ENCODE results near the gene PERM1. TPM values are rescaled to one million over a fixed set of nuclear protein-coding genes. Genes with fewer than 3 reads are reported as not detected.
"Not testable (repeated sequence)": the region's sequence is repeated elsewhere in the genome, so short reads cannot be mapped to it uniquely, and the experiment has no call there.

PERM1 gene, protein sequence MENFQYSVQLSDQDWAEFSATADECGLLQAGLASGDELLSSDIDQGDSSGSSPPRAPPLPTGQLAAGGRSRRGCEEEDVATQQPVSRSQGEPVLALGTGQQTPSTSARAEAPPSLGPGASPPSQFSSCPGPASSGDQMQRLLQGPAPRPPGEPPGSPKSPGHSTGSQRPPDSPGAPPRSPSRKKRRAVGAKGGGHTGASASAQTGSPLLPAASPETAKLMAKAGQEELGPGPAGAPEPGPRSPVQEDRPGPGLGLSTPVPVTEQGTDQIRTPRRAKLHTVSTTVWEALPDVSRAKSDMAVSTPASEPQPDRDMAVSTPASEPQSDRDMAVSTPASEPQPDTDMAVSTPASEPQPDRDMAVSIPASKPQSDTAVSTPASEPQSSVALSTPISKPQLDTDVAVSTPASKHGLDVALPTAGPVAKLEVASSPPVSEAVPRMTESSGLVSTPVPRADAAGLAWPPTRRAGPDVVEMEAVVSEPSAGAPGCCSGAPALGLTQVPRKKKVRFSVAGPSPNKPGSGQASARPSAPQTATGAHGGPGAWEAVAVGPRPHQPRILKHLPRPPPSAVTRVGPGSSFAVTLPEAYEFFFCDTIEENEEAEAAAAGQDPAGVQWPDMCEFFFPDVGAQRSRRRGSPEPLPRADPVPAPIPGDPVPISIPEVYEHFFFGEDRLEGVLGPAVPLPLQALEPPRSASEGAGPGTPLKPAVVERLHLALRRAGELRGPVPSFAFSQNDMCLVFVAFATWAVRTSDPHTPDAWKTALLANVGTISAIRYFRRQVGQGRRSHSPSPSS
- total RNA-seq (2014; rRNA removed; shearing (Covaris generic)) (not detected in 2 replicates), polyA plus RNA-seq (2016; fragmentation: Nextera tagmentation; extraction: Ambion mirVana) (0.45 and 0.61 TPM in 2 replicates)

DNA sequence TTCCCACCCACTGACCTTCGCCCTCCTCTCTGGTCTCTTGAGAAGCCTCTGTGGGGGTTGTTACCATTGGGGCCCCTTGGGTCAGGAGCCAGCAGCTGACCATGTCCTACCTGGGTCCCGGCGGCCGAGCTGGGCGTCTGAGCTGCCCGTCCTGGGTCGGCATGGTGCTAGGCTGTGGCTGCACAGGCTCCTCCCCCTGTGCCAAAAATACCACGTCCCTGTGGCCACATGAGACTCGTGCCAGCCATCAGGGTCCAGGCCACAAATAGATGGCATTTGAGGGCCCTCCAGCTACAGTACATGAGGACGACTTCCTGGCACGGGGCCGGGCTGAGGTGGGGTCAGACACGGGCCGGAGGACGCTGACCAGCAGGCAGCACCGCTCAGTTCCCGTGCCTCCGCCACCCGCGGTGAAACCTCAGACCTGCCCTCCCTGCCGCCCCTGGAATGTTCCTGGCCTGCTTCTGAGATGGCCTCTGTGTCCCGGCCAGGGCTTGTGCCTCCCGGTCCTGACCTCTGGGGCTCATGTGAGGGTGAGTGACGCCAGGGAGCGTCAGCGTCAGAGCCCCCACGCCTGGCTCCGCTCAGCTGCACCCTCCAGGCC lies at the start of gene PERM1:
PERM1 (minus strand) TSS at position 139 of the 604 bp plus-strand sequence. CDS start 1,064 bp downstream, outside the sequence.
- Histone ChIP-seq H3K9me3 (ENCODE audit: low read depth) (no peaks in the 10 kb centered on the region), H2AFZ (no peak within 1 kb of the TSS), H3K4me3 (no peak within 1 kb of the TSS), H4K20me1 (ENCODE audit: insufficient read depth) (no peaks in the 10 kb centered on the region), H3F3A (ENCODE audit: insufficient read depth) (no peaks in the 10 kb centered on the region), H3K27me3 (replicated peaks; ENCODE audit: insufficient read depth) (peaks cover 14% of the 10 kb centered on the region), H3K9ac (no peak within 1 kb of the TSS), H3K27ac (no peak within 1 kb of the TSS), H3K9me2 (ENCODE audit: insufficient read depth) (no peaks in the 10 kb centered on the region), H3K79me2 (ENCODE audit: insufficient read depth) (no peaks in the 10 kb centered on the region), H3K4me2 (ENCODE audit: unreplicated experiment) (no peak within 1 kb of the TSS), H3K4me1 (ENCODE audit: insufficient read depth) (no peaks in the 10 kb centered on the region), H3K36me3 (ENCODE audit: low read depth) (no peaks in the 10 kb centered on the region)
- in situ Hi-C loops (cut with MboI) = no loop called here
- TF ChIP-seq EZH2phosphoT487 (IDR thresholded peaks at IDR 0.05; ENCODE audit: insufficient read depth, low read depth) = no peak
- no peak for TF ChIP-seq EZH2 (IDR thresholded peaks at IDR 0.05; ENCODE audit: insufficient read depth, poor library complexity, severe bottlenecking)
- no peak for DNase-seq
- 47 to 53% methylated on average over 26 of the region's 28 CpGs for WGBS, 2 experiments (ENCODE audit: low coverage in 1 of 2, low lambda C conversion rate in 2 of 2, missing lambda C conversion rate in 2 of 2)

DNA sequence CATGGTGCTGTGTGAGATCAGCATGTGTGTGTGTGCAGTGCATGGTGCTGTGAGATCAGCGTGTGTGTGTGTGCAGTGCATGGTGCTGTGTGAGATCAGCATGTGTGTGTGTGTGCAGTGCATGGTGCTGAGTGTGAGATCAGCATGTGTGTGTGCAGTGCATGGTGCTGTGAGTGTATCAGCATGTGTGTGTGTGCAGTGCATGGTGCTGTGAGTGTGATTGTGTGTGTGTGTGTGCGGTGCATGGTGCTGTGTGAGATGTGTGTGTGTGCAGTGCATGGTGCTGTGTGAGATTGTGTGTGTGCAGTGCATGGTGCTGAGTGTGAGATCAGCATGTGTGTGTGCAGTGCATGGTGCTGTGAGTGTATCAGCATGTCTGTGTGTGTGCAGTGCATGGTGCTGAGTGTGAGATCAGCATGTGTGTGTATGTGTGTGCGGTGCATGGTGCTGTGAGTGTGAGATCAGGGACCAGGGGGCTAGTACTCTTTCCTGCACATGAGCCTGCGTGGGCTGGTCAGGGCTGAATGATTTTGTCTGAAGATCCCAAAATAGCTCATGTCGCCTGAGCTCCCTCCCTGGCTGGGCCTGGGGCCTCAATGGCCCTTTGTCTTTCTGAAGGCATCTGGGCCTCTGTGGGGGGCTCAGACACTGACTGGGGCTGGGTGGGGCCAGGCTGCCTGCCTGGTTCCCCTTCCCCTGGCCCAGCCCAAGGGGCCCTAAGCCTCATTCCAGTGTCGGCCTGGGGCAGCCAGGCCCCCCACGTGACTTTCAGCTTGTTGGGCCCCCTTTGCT lies 49.2 kb upstream of the PERM1 start:
- 72 to 88% methylated on average over 4 to 7 of the region's 7 CpGs for WGBS, 2 experiments (ENCODE audit: low coverage in 1 of 2, low lambda C conversion rate in 2 of 2, missing lambda C conversion rate in 2 of 2)
- H3K4me1 ChIP-seq (ENCODE audit: insufficient read depth); H3K36me3 ChIP-seq (ENCODE audit: low read depth); H3K27me3 ChIP-seq (replicated peaks; ENCODE audit: insufficient read depth); H3K9me2 ChIP-seq (ENCODE audit: insufficient read depth); H2AFZ ChIP-seq; H3K4me3 ChIP-seq; H3K9ac ChIP-seq; H3K27ac ChIP-seq; in situ Hi-C loops (cut with MboI); H3K79me2 ChIP-seq (ENCODE audit: insufficient read depth); H3F3A ChIP-seq (ENCODE audit: insufficient read depth); H3K4me2 ChIP-seq (ENCODE audit: unreplicated experiment); H4K20me1 ChIP-seq (ENCODE audit: insufficient read depth); DNase-seq; H3K9me3 ChIP-seq (ENCODE audit: low read depth): not testable (repeated sequence)

GRCh38 chr1:1027791-1028190 lies 45.9 kb upstream of the PERM1 start:
- DNase-seq = no peak
- no peak overlapping the region for H2AFZ ChIP-seq
- WGBS, 2 experiments (ENCODE audit: low coverage in 1 of 2, low lambda C conversion rate in 2 of 2, missing lambda C conversion rate in 2 of 2) = 37 to 46% methylated on average over 14 to 17 of the region's 17 CpGs
- H3K27me3 ChIP-seq (replicated peaks; ENCODE audit: insufficient read depth) = no peaks in the 10 kb centered on the region
- H3K4me3 ChIP-seq = no peak overlapping the region
- no peak overlapping the region for H3K9ac ChIP-seq
- H3K4me2 ChIP-seq (ENCODE audit: unreplicated experiment) = no peak overlapping the region
- H3K27ac ChIP-seq = no peak overlapping the region
- TF ChIP-seq EZH2phosphoT487 (IDR thresholded peaks at IDR 0.05; ENCODE audit: insufficient read depth, low read depth) (no peak), EZH2 (IDR thresholded peaks at IDR 0.05; ENCODE audit: insufficient read depth, poor library complexity, severe bottlenecking) (no peak)
- no peaks in the 10 kb centered on the region for H4K20me1 ChIP-seq (ENCODE audit: insufficient read depth)
- H3K79me2 ChIP-seq (ENCODE audit: insufficient read depth) = no peaks in the 10 kb centered on the region
- H3K9me2 ChIP-seq (ENCODE audit: insufficient read depth) = no peaks in the 10 kb centered on the region
- H3K4me1 ChIP-seq (ENCODE audit: insufficient read depth) = 0 out of 2 replicates have a peak, but pooled peaks cover 3% of the 10 kb centered on the region
- no peaks in the 10 kb centered on the region for H3K36me3 ChIP-seq (ENCODE audit: low read depth)
- H3F3A ChIP-seq (ENCODE audit: insufficient read depth) = no peaks in the 10 kb centered on the region
- H3K9me3 ChIP-seq (ENCODE audit: low read depth) = no peaks in the 10 kb centered on the region
- in situ Hi-C loops (cut with MboI) = no loop called here

Data from GM23248 (cell line).